ENCODE results near the gene APOC1.
"Not testable (repeated sequence)": the region's sequence is repeated elsewhere in the genome, so short reads cannot be mapped to it uniquely, and the experiment has no call there.

APOC1 gene

DNA sequence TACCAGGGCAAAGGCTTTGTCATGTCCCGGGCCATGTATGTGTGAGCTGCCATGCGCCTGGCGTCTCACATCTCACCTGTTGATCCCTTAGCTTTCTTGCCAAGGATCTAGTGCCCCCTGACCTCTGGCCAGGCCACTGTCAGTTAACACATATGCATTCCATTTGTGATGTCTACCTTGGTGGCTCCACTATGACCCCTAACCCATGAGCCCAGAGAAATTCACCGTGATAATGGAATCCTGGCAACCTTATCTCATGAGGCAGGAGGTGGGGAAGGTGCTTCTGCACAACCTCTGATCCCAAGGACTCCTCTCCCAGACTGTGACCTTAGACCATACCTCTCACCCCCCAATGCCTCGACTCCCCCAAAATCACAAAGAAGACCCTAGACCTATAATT is 26.1 kb upstream of the APOC1 start:
- not testable (repeated sequence) for H3K4me3 ChIP-seq (ENCODE audit: insufficient read depth, low read depth, low read length); H3K9me3 ChIP-seq (ENCODE audit: control insufficient read depth, low read length); H3K27me3 ChIP-seq (ENCODE audit: control insufficient read depth, insufficient read depth, low read length, poor library complexity, severe bottlenecking); H3K27ac ChIP-seq (ENCODE audit: insufficient read depth, low read depth, low read length, poor library complexity, severe bottlenecking)
- Histone ChIP-seq H3K36me3 (ENCODE audit: control insufficient read depth, insufficient read depth, low read length) (peaks cover 20% of the 10 kb centered on the region), H3K4me1 (ENCODE audit: control insufficient read depth, insufficient read depth, low read length) (peaks cover 13% of the 10 kb centered on the region)
- 93% methylated on average over 4 of the region's 5 CpGs for WGBS, 2 experiments

DNA sequence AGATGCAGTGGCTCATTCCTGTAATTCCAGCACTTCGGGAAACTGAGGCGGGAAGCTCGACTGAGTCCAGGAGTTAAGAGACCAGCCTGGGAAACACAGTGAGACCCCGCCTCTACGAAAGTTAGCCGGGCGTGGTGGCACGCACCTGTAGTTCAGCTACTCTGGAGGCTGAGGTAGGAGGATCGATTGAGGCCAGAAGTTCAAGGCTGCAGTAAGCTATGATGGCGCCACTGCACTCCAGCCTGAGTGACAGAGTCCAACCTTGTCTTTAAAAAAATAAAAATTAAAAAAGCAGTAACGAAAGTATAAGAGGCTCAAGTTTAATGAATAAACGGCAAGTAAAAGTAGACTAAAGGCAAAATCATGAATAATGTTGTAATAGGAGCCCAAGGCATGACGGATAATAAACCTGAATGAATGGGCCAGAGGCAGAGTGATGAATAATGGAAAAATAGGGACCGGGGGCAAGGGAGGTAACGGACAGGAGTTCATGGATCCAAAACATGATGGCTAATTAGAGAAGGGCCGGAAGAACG is 24.5 kb upstream of the APOC1 start:
- H3K27ac ChIP-seq (ENCODE audit: insufficient read depth, low read depth, low read length, poor library complexity, severe bottlenecking), result peak overlapping the region; percentile 84
- H3K9me3 ChIP-seq (ENCODE audit: control insufficient read depth, low read length), result no peaks in the 10 kb centered on the region
- 71 to 72% methylated on average over 17 of the region's 17 CpGs for WGBS, 2 experiments
- H3K36me3 ChIP-seq (ENCODE audit: control insufficient read depth, insufficient read depth, low read length), result peaks cover 24% of the 10 kb centered on the region
- peak overlapping the region; percentile 36 for H3K4me3 ChIP-seq (ENCODE audit: insufficient read depth, low read depth, low read length)
- peaks cover 13% of the 10 kb centered on the region for H3K4me1 ChIP-seq (ENCODE audit: control insufficient read depth, insufficient read depth, low read length)
- no peaks in the 10 kb centered on the region for H3K27me3 ChIP-seq (ENCODE audit: control insufficient read depth, insufficient read depth, low read length, poor library complexity, severe bottlenecking)

GRCh38 chr19:44890366-44891015 is 23.9 kb upstream of the APOC1 start:
- H3K4me1 ChIP-seq (ENCODE audit: control insufficient read depth, insufficient read depth, low read length), result peaks cover 13% of the 10 kb centered on the region
- H3K4me3 ChIP-seq (ENCODE audit: insufficient read depth, low read depth, low read length), result peak overlapping the region; percentile 36
- no peaks in the 10 kb centered on the region for H3K27me3 ChIP-seq (ENCODE audit: control insufficient read depth, insufficient read depth, low read length, poor library complexity, severe bottlenecking)
- no peaks in the 10 kb centered on the region for H3K9me3 ChIP-seq (ENCODE audit: control insufficient read depth, low read length)
- H3K36me3 ChIP-seq (ENCODE audit: control insufficient read depth, insufficient read depth, low read length), result peaks cover 21% of the 10 kb centered on the region
- H3K27ac ChIP-seq (ENCODE audit: insufficient read depth, low read depth, low read length, poor library complexity, severe bottlenecking), result peak overlapping the region; percentile 84
- 0% methylated on average over 40 of the region's 40 CpGs for WGBS, 2 experiments

DNA sequence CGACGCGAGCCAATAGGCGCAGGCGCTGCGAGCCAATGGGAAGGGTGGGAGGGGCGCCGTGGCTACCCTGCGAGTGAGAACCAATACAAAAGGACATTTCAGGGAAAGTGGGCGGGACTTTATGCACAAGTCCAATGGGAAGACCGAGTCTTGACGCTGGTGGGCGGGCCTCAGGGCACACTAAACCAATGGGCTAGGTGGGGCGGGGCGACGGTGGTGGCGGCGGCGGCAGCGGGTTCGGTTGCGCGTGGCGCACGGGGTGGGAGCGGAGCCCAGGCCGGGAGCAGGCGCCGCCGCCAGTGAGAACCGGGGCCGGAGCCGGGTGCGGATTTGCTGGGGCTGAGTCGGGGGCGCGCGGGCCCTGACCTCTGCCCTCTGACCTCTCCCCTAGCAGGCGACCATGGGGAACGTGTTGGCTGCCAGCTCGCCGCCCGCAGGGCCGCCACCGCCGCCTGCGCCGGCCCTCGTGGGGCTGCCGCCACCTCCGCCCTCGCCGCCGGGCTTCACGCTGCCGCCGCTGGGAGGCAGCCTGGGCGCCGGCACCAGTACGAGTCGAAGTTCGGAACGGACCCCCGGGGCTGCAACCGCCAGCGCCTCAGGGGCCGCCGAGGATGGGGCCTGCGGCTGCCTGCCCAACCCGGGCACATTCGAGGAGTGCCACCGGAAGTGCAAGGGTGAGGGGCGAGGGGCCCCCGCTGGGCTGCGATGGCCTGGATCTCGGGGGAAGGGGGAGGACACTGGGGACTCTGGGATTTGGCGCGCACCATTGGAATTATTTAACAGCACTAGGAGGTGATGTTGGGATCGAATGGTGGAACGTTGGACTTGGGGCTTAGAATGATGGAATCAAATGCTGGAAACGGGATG is 23.2 kb upstream of the APOC1 start, which contains the start of gene TOMM40:
TOMM40 (plus strand) TSS at position 239 of the 867 bp plus-strand sequence; CDS start at position 401, 162 bp downstream.
- Histone ChIP-seq H3K36me3 (ENCODE audit: control insufficient read depth, insufficient read depth, low read length) (peaks cover 17% of the 10 kb centered on the region), H3K27ac (ENCODE audit: insufficient read depth, low read depth, low read length, poor library complexity, severe bottlenecking) (peak within 1 kb of the TSS; percentile 84), H3K4me1 (ENCODE audit: control insufficient read depth, insufficient read depth, low read length) (peaks cover 13% of the 10 kb centered on the region), H3K4me3 (ENCODE audit: insufficient read depth, low read depth, low read length) (peak within 1 kb of the TSS; percentile 86), H3K9me3 (ENCODE audit: control insufficient read depth, low read length) (no peaks in the 10 kb centered on the region), H3K27me3 (ENCODE audit: control insufficient read depth, insufficient read depth, low read length, poor library complexity, severe bottlenecking) (no peaks in the 10 kb centered on the region)
- WGBS, 2 experiments, result 0 to 1% methylated on average over 81 of the region's 81 CpGs

DNA sequence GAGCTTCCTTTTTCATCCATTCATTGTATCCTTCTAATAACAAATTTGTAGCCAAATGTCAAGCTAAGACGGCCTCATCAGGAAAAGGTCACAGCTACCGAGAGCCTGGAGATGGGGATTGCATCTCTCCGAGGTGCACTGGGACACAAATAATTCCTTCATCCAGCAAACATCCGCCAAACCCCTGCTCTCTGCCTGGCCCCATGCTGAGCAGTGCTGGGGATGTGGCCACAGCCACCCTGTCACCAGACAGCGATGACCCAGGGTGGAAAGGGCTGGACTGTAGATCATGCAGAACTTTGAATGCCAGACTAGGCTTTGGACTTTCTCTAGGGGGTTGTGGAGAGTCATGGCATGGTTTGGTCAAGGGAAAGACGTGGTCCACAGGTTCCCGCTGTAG is 21.5 kb upstream of the APOC1 start:
- WGBS, 2 experiments, result 95 to 96% methylated on average over 7 of the region's 7 CpGs
- Histone ChIP-seq H3K9me3 (ENCODE audit: control insufficient read depth, low read length) (no peaks in the 10 kb centered on the region), H3K4me1 (ENCODE audit: control insufficient read depth, insufficient read depth, low read length) (peaks cover 13% of the 10 kb centered on the region), H3K36me3 (ENCODE audit: control insufficient read depth, insufficient read depth, low read length) (peaks cover 20% of the 10 kb centered on the region), H3K27ac (ENCODE audit: insufficient read depth, low read depth, low read length, poor library complexity, severe bottlenecking) (no peak overlapping the region), H3K4me3 (ENCODE audit: insufficient read depth, low read depth, low read length) (no peak overlapping the region), H3K27me3 (ENCODE audit: control insufficient read depth, insufficient read depth, low read length, poor library complexity, severe bottlenecking) (no peaks in the 10 kb centered on the region)

DNA sequence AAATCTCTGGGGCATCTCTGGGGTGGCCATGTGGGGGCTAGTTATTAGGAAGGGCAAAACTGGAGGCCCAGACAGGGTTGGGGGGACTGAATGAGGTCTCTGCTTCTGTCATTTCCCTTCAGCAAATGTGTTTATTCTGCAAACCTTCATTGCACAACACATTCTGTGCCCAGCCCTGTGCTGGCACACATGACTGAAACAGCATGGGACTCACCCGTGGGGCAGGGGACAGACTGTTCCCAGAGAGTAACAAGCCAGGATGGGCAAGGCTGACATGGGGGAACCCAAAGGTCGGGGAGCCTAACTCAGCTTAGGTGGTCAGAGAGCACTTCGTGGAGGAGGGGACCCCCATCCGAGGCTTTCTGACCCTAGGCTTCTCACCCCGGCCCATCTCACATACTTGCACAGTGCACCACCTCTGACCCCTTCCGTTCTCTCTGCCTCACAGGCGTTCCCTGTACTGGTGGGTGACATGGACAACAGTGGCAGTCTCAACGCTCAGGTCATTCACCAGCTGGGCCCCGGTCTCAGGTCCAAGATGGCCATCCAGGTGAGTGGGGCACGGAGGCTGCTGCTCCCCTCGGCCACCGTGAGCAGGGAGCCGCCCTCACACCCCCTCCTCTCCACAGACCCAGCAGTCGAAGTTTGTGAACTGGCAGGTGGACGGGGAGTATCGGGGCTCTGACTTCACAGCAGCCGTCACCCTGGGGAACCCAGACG is 20.9 kb upstream of the APOC1 start:
- Histone ChIP-seq H3K36me3 (ENCODE audit: control insufficient read depth, insufficient read depth, low read length) (peaks cover 20% of the 10 kb centered on the region), H3K4me1 (ENCODE audit: control insufficient read depth, insufficient read depth, low read length) (peaks cover 13% of the 10 kb centered on the region), H3K9me3 (ENCODE audit: control insufficient read depth, low read length) (no peaks in the 10 kb centered on the region), H3K4me3 (ENCODE audit: insufficient read depth, low read depth, low read length) (no peak overlapping the region), H3K27ac (ENCODE audit: insufficient read depth, low read depth, low read length, poor library complexity, severe bottlenecking) (no peak overlapping the region), H3K27me3 (ENCODE audit: control insufficient read depth, insufficient read depth, low read length, poor library complexity, severe bottlenecking) (no peaks in the 10 kb centered on the region)
- WGBS, 2 experiments, result 92 to 95% methylated on average over 18 of the region's 18 CpGs

DNA sequence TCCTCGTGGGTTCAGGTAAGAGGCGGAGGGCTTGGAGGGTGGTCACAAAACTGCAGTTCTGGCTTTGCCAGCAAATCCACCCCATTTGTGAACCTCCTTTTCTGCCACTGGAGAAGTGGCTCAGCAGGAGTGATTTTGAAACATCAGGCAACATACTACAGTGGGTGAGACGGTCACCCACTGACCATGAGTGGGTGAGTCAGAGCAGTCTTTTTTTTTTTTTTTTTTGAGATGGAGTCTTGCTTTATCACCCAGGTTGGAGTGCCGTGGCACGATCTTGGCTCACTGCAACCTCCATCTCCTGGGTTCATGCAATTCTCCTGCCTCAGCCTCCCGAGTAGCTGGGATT is 20.4 kb upstream of the APOC1 start:
- Histone ChIP-seq H3K4me3 (ENCODE audit: insufficient read depth, low read depth, low read length) (no peak overlapping the region), H3K9me3 (ENCODE audit: control insufficient read depth, low read length) (no peaks in the 10 kb centered on the region), H3K4me1 (ENCODE audit: control insufficient read depth, insufficient read depth, low read length) (peaks cover 13% of the 10 kb centered on the region), H3K27me3 (ENCODE audit: control insufficient read depth, insufficient read depth, low read length, poor library complexity, severe bottlenecking) (no peaks in the 10 kb centered on the region), H3K27ac (ENCODE audit: insufficient read depth, low read depth, low read length, poor library complexity, severe bottlenecking) (no peak overlapping the region), H3K36me3 (ENCODE audit: control insufficient read depth, insufficient read depth, low read length) (peaks cover 20% of the 10 kb centered on the region)
- 92 to 95% methylated on average over 6 of the region's 6 CpGs for WGBS, 2 experiments

DNA sequence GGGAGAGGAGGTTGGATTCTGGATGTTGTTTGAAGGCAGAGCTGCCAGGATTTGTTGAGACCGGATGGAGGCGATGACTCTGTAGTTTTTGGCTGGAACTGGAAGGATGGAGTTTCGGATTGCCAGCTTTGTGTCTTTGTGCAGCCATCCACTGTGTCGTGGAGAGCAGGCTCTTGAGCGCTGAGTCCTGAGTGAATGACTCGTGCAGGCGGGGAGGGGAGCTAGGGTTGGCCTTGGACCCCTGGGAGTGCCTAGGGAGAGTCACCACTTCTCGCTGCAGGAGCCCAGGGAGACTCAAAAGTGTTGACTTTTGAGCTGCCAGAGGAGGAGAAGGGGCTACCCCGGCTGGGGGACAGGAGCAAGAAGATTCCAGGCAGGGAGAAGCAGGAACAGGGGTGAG is 19.5 kb upstream of the APOC1 start:
- Histone ChIP-seq H3K36me3 (ENCODE audit: control insufficient read depth, insufficient read depth, low read length) (peaks cover 20% of the 10 kb centered on the region), H3K9me3 (ENCODE audit: control insufficient read depth, low read length) (no peaks in the 10 kb centered on the region), H3K4me3 (ENCODE audit: insufficient read depth, low read depth, low read length) (no peak overlapping the region), H3K27ac (ENCODE audit: insufficient read depth, low read depth, low read length, poor library complexity, severe bottlenecking) (no peak overlapping the region), H3K27me3 (ENCODE audit: control insufficient read depth, insufficient read depth, low read length, poor library complexity, severe bottlenecking) (no peaks in the 10 kb centered on the region), H3K4me1 (ENCODE audit: control insufficient read depth, insufficient read depth, low read length) (peaks cover 13% of the 10 kb centered on the region)
- 90 to 91% methylated on average over 9 of the region's 9 CpGs for WGBS, 2 experiments

DNA sequence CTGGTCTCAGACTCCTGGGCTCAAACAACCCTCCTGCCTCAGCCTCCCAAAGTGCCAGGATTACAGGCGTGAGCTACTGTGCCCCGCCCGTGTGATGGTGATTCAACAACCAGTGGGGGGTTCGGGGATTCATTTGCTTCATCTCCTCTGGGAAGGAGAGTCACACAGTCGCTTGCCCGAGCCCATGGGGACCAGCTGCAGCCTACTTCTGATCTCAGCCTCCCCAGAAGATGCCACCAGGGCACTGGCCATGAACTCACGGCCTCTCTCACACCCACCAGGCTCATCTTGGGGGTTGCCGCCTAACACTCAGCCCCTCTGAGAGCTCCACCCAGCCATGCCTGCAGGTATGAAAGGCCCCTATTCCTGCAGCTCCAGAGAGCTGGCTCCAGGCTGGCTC is 16.6 kb upstream of the APOC1 start:
- WGBS, 2 experiments, result 94 to 95% methylated on average over 8 of the region's 8 CpGs
- H3K36me3 ChIP-seq (ENCODE audit: control insufficient read depth, insufficient read depth, low read length), result peaks cover 28% of the 10 kb centered on the region

More for the DNA sequence above, 16.6 kb upstream of the APOC1 start:
- Histone ChIP-seq H3K27ac (ENCODE audit: insufficient read depth, low read depth, low read length, poor library complexity, severe bottlenecking) (no peak overlapping the region), H3K4me3 (ENCODE audit: insufficient read depth, low read depth, low read length) (no peak overlapping the region), H3K27me3 (ENCODE audit: control insufficient read depth, insufficient read depth, low read length, poor library complexity, severe bottlenecking) (no peaks in the 10 kb centered on the region), H3K9me3 (ENCODE audit: control insufficient read depth, low read length) (no peaks in the 10 kb centered on the region), H3K4me1 (ENCODE audit: control insufficient read depth, insufficient read depth, low read length) (peaks cover 1% of the 10 kb centered on the region)
